Epidermal melanocyte (primary cell): ENCODE measurements around the gene SH3RF3.
"Not testable (repeated sequence)": the region's sequence is repeated elsewhere in the genome, so short reads cannot be mapped to it uniquely, and the experiment has no call there.

Experiments used
- DNase-seq: peaks from one replicate; pipeline ENCODE4 v3.0.0; 2011; ENCODE audit warnings: low spot score; ENCODE audit not compliant: insufficient read length

The SH3RF3 gene

GRCh38 chr2:109217362-109218086 is 88.5 kb downstream of the SH3RF3 start:
- DNase-seq = peak; percentile 23

GRCh38 chr2:109218087-109218791 is 89.2 kb downstream of the SH3RF3 start:
- DNase-seq = peak; percentile 44

GRCh38 chr2:109218792-109219126 is 89.8 kb downstream of the SH3RF3 start:
- DNase-seq = no peak

GRCh38 chr2:109220860-109221259 is 91.9 kb downstream of the SH3RF3 start:
- no peak for DNase-seq

GRCh38 chr2:109221316-109221715 is 92.3 kb downstream of the SH3RF3 start:
- DNase-seq = not testable (repeated sequence)

- no peak for DNase-seq
Measured at GRCh38 chr2:109222422-109222821, 93.4 kb downstream of the SH3RF3 start.

- DNase-seq = no peak
Measured at GRCh38 chr2:109222825-109223471, 93.9 kb downstream of the SH3RF3 start.

GRCh38 chr2:109223490-109223889 is 94.5 kb downstream of the SH3RF3 start:
- no peak for DNase-seq

- DNase-seq = not testable (repeated sequence)
Measured at GRCh38 chr2:109224341-109224740, 95.3 kb downstream of the SH3RF3 start.

GRCh38 chr2:109225170-109225782 is 96.3 kb downstream of the SH3RF3 start:
- DNase-seq = no peak

GRCh38 chr2:109226128-109226527 is 97.1 kb downstream of the SH3RF3 start:
- DNase-seq = no peak

- no peak for DNase-seq
Measured at GRCh38 chr2:109226622-109227021, 97.6 kb downstream of the SH3RF3 start.

GRCh38 chr2:109229094-109229675 is 100.2 kb downstream of the SH3RF3 start:
- DNase-seq = no peak

GRCh38 chr2:109230941-109231420 is 102.0 kb downstream of the SH3RF3 start:
- no peak for DNase-seq

GRCh38 chr2:109231428-109231827 is 102.4 kb downstream of the SH3RF3 start:
- DNase-seq = no peak

GRCh38 chr2:109231996-109232705 is 103.1 kb downstream of the SH3RF3 start:
- no peak for DNase-seq

- no peak for DNase-seq
Measured at GRCh38 chr2:109232909-109233308, 103.9 kb downstream of the SH3RF3 start.

- DNase-seq = no peak
Measured at GRCh38 chr2:109233643-109234042, 104.6 kb downstream of the SH3RF3 start.

GRCh38 chr2:109234355-109234754 is 105.3 kb downstream of the SH3RF3 start:
- no peak for DNase-seq

GRCh38 chr2:109236147-109236546 is 107.1 kb downstream of the SH3RF3 start:
- no peak for DNase-seq

- DNase-seq = no peak
Measured at GRCh38 chr2:109237792-109238191, 108.8 kb downstream of the SH3RF3 start.
